GM12878 (cell line): ENCODE results near the gene KLHL25. TPM values are rescaled to one million over a fixed set of nuclear protein-coding genes. Genes with fewer than 3 reads are reported as not detected.

ENCODE experiments used
- ATAC-seq: fragments of 200-7000 bp; cut with Tn5 transposase; 3 replicates; pipeline ENCODE4 v1.9.1; 2020; ENCODE audit warnings: mild to moderate bottlenecking, moderate library complexity
- BruUV-seq: library from RNA; stranded (reverse); fragments of 400-500 nt; replicated peaks from 2 replicates; lab custom pipeline; 2021; lab: Mats Ljungman, UMichigan
- CTCF ChIA-PET: fragments of 300-600 bp; sonication (Branson Sonifier 250); formaldehyde crosslinking; extraction: SDS; loops from one replicate; lab custom pipeline; 2021; ENCODE audit warnings: inconsistent platforms; lab: Yijun Ruan, JAX
- POLR2A ChIA-PET: fragments of 350-600 bp; formaldehyde crosslinking; extraction: SDS; loops from one replicate; lab custom pipeline; 2021; ENCODE audit warnings: inconsistent platforms; lab: Charles Lee
- RAD21 ChIA-PET: fragments of 300-600 bp; sonication (Branson Sonifier 250); formaldehyde crosslinking; loops from one replicate; lab custom pipeline; 2023; ENCODE audit warnings: antibody characterized with exemption; ENCODE audit not compliant: unreplicated experiment; lab: Charles Lee
- SMC1A ChIA-PET: fragments of 300-600 bp; sonication (Branson Sonifier 250); formaldehyde crosslinking; loops from one replicate; lab custom pipeline; 2023; ENCODE audit not compliant: unreplicated experiment, uncharacterized antibody; lab: Charles Lee
- DNase-seq: peaks from one replicate; pipeline ENCODE4 v3.0.0-alpha.2; 2011; ENCODE audit warnings: low read depth, low spot score
- FAIRE-seq: peaks from 3 replicates; lab custom pipeline; 2011; peaks lifted over from hg19 to GRCh38; lab: Jason Lieb, UNC
- H2AFZ ChIP-seq: 2 replicates; pipeline ENCODE4 v1.6.0; 2011; ENCODE audit warnings: low read depth, low read length, control low read depth; ENCODE audit not compliant: control insufficient read depth
- H3K27ac ChIP-seq: 2 replicates; pipeline ENCODE4 v1.5.1; 2011; ENCODE audit warnings: control low read depth; ENCODE audit not compliant: control insufficient read depth, insufficient read depth
- H3K27me3 ChIP-seq, 2 experiments: replicated peaks in 1 of 2; 2 replicates each; pipeline versions ENCODE4 v1.6.0 to v1.6.1; 2011; ENCODE audit warnings: low read length in 1 of 2; ENCODE audit not compliant: control insufficient read depth in 2 of 2, insufficient read depth in 2 of 2
- H3K36me3 ChIP-seq, 2 experiments: 2 replicates each; pipeline ENCODE4 v1.5.1; 2011; ENCODE audit warnings: low read length in 1 of 2; ENCODE audit not compliant: control insufficient read depth in 2 of 2, insufficient read depth in 2 of 2
- H3K4me1 ChIP-seq: 2 replicates; pipeline ENCODE4 v1.6.1; 2011; ENCODE audit warnings: mild to moderate bottlenecking, low read length, moderate library complexity, mixed read lengths; ENCODE audit not compliant: control insufficient read depth, insufficient read depth
- H3K4me2 ChIP-seq: 2 replicates; pipeline ENCODE4 v1.6.0; 2011; ENCODE audit warnings: control low read depth; ENCODE audit not compliant: control insufficient read depth, insufficient read depth
- H3K4me3 ChIP-seq: fragments of 200-600 bp; sonication (generic); 2 replicates; pipeline ENCODE4 v1.5.1; 2016
- H3K79me2 ChIP-seq: 2 replicates; pipeline ENCODE4 v1.6.0; 2011; ENCODE audit warnings: low read length; ENCODE audit not compliant: control insufficient read depth, insufficient read depth
- H3K9ac ChIP-seq: 2 replicates; pipeline ENCODE4 v1.8.0; 2011; ENCODE audit warnings: low read length, control low read depth, mixed read lengths; ENCODE audit not compliant: control insufficient read depth, insufficient read depth
- H3K9me3 ChIP-seq: replicated peaks from 3 replicates; pipeline ENCODE4 v1.5.1; 2011; ENCODE audit warnings: mild to moderate bottlenecking, low read length; ENCODE audit not compliant: control insufficient read depth, insufficient read depth
- H4K20me1 ChIP-seq: 2 replicates; pipeline ENCODE4 v1.6.0; 2011; ENCODE audit not compliant: control insufficient read depth, insufficient read depth
- ASH2L ChIP-seq: fragments of 300-600, 200-600 bp; sonication (generic); IDR thresholded peaks from 2 replicates; pipeline ENCODE4 v1.6.1; 2017; ENCODE audit warnings: low read depth, mild to moderate bottlenecking, borderline replicate concordance
- ESRRA ChIP-seq: IDR thresholded peaks from 2 replicates; pipeline ENCODE4 v1.6.1; 2012; ENCODE audit warnings: mild to moderate bottlenecking, low read length, improper control_type of control experiment
- EZH2 ChIP-seq: IDR thresholded peaks from 2 replicates; pipeline ENCODE4 v1.6.1; 2012; ENCODE audit warnings: low read depth, mild to moderate bottlenecking, control low read depth, inconsistent platforms, low read length, borderline replicate concordance; ENCODE audit not compliant: control insufficient read depth
- NFIC ChIP-seq: IDR thresholded peaks from 2 replicates; pipeline ENCODE4 v1.6.1; 2012; ENCODE audit warnings: low read depth, mild to moderate bottlenecking, inconsistent platforms, low read length, moderate library complexity
- PML ChIP-seq: IDR thresholded peaks from 2 replicates; pipeline ENCODE4 v1.6.1; 2012; ENCODE audit warnings: low read length, inconsistent platforms
- POLR2AphosphoS5 ChIP-seq: IDR thresholded peaks from 2 replicates; pipeline ENCODE4 v1.6.1; 2011; ENCODE audit warnings: mild to moderate bottlenecking, low read length, inconsistent platforms
- RUNX3 ChIP-seq: IDR thresholded peaks from 2 replicates; pipeline ENCODE4 v1.6.1; 2012; ENCODE audit warnings: low read length, inconsistent platforms
- TAF1 ChIP-seq: IDR thresholded peaks from 2 replicates; pipeline ENCODE4 v1.6.1; 2011; ENCODE audit warnings: mild to moderate bottlenecking, low read depth, low read length, borderline replicate concordance
- ZBED1 ChIP-seq: IDR thresholded peaks from 2 replicates; pipeline ENCODE4 v1.6.1; 2016; ENCODE audit warnings: borderline replicate concordance
- WGBS: methylation state at CpG from one replicate; pipeline ENCODE4 v1.1.6; 2016; ENCODE audit warnings: low lambda C conversion rate; ENCODE audit not compliant: insufficient replicate concordance, insufficient coverage; ENCODE audit errors: missing lambda C conversion rate; 5-methylcytosine and 5-hydroxymethylcytosine counted together
- in situ Hi-C: fragments of 300-500 bp; cut with MboI; formaldehyde crosslinking; loops from 9 replicates; pipeline ENCODE4 v1.14.3; 2018; ENCODE audit warnings: mixed read lengths
- intact Hi-C: fragments of 100-400 bp; cut with micrococcal nuclease; formaldehyde crosslinking; loops from one replicate; pipeline ENCODE4 v1.14.2; 2022; ENCODE audit not compliant: unreplicated experiment
- polyA plus RNA-seq, 11 experiments: library from polyadenylated mRNA; depleted of rRNA in 4 of 11; unstranded in 6 of 11; stranded (reverse) in 5 of 11; fragments of >200 nt; fragmentation: Nextera tagmentation in 4 of 11; fragmentation: Illumina TruSeq in 1 of 11; extraction: Ambion mirVana in 4 of 11; extraction: Trizol in 1 of 11; gene quantifications; 1 replicate in 1 of 11; 2 replicates in 10 of 11; pipeline versions ENCODE4 v1.2.1 to v1.2.3, GENCODE V29; 2011 to 2016; ENCODE audit warnings: inconsistent platforms in 2 of 11, missing spikeins in 2 of 11, low read depth in 1 of 11
- total RNA-seq, 4 experiments: library from RNA; depleted of rRNA in 3 of 4; stranded (reverse); fragments of >200 nt in 3 of 4; fragmentation: Illumina TruSeq in 1 of 4; extraction: Trizol in 1 of 4; gene quantifications; 2 replicates each; pipeline versions ENCODE4 v1.2.1 to v1.2.3, GENCODE V29; 2013 to 2021
- TF ChIP-seq, protein P1 (sequence below): fragments of 450-650 bp; IDR thresholded peaks from 2 replicates; pipeline ENCODE4 v1.6.1; 2017; ENCODE audit warnings: antibody characterized with exemption, mild to moderate bottlenecking, moderate library complexity
- TF ChIP-seq, protein P2 (sequence below): fragments of 450-650 bp; conservative IDR thresholded peaks from 2 replicates; pipeline ENCODE4 v1.6.1; 2017; ENCODE audit warnings: mild to moderate bottlenecking, moderate library complexity

The KLHL25 gene
- total and polyA plus RNA-seq, 10 of the 15 experiments (the other 5 are each of a cell fraction or from before 2014, with no cell fraction given), result 0.04 to 3.0 (median 2.1) TPM; not detected in 1

- FAIRE-seq (no peak), ATAC-seq (no peak; the same call in 1 of the 3 replicates), DNase-seq (no peak)
- H3K4me2 ChIP-seq, result no peak overlapping the region
- 29% methylated on average over 3 of the region's 3 CpGs for WGBS
- H2AFZ ChIP-seq, result no peak overlapping the region
- H3K9ac ChIP-seq, result no peak overlapping the region
- RAD21 ChIA-PET, result no interaction called here
- CTCF ChIA-PET, result interaction anchor here (1.1 to 1.9 kb wide), 2 partner anchors 9 to 34 kb away, joined by 3 to 5 read pairs; no protein-coding TSS in a partner anchor
- intact Hi-C loops, result no loop called here
- no peak overlapping the region for H3K4me3 ChIP-seq
- in situ Hi-C loops, result no loop called here
- POLR2A ChIA-PET, result no interaction called here
- H4K20me1 ChIP-seq, result no peaks in the 10 kb centered on the region
- SMC1A ChIA-PET, result no interaction called here
- no peaks in the 10 kb centered on the region for H3K27me3 ChIP-seq
- H3K27ac ChIP-seq, result no peak overlapping the region
- no peaks in the 10 kb centered on the region for H3K4me1 ChIP-seq
- H3K9me3 ChIP-seq, result no peaks in the 10 kb centered on the region; the same call in 2 of the 3 replicates
- no peaks in the 10 kb centered on the region; a peak in 1 of 4 replicates for H3K36me3 ChIP-seq
- BruUV-seq, result no TSS peak
- H3K79me2 ChIP-seq, result no peaks in the 10 kb centered on the region
- TF ChIP-seq NFIC, result no peak
- TF ChIP-seq, protein P1, sequence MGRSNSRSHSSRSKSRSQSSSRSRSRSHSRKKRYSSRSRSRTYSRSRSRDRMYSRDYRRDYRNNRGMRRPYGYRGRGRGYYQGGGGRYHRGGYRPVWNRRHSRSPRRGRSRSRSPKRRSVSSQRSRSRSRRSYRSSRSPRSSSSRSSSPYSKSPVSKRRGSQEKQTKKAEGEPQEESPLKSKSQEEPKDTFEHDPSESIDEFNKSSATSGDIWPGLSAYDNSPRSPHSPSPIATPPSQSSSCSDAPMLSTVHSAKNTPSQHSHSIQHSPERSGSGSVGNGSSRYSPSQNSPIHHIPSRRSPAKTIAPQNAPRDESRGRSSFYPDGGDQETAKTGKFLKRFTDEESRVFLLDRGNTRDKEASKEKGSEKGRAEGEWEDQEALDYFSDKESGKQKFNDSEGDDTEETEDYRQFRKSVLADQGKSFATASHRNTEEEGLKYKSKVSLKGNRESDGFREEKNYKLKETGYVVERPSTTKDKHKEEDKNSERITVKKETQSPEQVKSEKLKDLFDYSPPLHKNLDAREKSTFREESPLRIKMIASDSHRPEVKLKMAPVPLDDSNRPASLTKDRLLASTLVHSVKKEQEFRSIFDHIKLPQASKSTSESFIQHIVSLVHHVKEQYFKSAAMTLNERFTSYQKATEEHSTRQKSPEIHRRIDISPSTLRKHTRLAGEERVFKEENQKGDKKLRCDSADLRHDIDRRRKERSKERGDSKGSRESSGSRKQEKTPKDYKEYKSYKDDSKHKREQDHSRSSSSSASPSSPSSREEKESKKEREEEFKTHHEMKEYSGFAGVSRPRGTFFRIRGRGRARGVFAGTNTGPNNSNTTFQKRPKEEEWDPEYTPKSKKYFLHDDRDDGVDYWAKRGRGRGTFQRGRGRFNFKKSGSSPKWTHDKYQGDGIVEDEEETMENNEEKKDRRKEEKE, result no peak
- TF ChIP-seq, protein P2, sequence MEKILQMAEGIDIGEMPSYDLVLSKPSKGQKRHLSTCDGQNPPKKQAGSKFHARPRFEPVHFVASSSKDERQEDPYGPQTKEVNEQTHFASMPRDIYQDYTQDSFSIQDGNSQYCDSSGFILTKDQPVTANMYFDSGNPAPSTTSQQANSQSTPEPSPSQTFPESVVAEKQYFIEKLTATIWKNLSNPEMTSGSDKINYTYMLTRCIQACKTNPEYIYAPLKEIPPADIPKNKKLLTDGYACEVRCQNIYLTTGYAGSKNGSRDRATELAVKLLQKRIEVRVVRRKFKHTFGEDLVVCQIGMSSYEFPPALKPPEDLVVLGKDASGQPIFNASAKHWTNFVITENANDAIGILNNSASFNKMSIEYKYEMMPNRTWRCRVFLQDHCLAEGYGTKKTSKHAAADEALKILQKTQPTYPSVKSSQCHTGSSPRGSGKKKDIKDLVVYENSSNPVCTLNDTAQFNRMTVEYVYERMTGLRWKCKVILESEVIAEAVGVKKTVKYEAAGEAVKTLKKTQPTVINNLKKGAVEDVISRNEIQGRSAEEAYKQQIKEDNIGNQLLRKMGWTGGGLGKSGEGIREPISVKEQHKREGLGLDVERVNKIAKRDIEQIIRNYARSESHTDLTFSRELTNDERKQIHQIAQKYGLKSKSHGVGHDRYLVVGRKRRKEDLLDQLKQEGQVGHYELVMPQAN, result no peak
- no peak for TF ChIP-seq ZBED1
- TF ChIP-seq ASH2L, result no peak
- no peak for TF ChIP-seq PML
- TF ChIP-seq POLR2AphosphoS5, result no peak
- TF ChIP-seq RUNX3, result no peak
- TF ChIP-seq ESRRA, result no peak
- TF ChIP-seq EZH2, result no peak
- TF ChIP-seq TAF1, result no peak
Observed at GRCh38 chr15:85764649-85765277, 30.0 kb downstream of the KLHL25 start.
